Type B pancreatic cell (in vitro differentiated cells): ENCODE measurements around the gene SEC61B. TPM values are rescaled to one million over a fixed set of nuclear protein-coding genes. Genes with fewer than 3 reads are reported as not detected.

Experiments used
- DNase-seq: peaks from one replicate; pipeline ENCODE4 v3.0.0; 2021; ENCODE audit warnings: mixed read lengths; ENCODE audit not compliant: unreplicated experiment; ENCODE audit errors: extremely low spot score
- H3K27ac Mint-ChIP-seq: 2 replicates; pipeline ENCODE4 v1.8.0; 2021; ENCODE audit warnings: mild to moderate bottlenecking, mixed read lengths
- H3K27me3 Mint-ChIP-seq: 2 replicates; pipeline ENCODE4 v1.8.0; 2021; ENCODE audit warnings: mixed read lengths
- H3K36me3 Mint-ChIP-seq: 2 replicates; pipeline ENCODE4 v1.8.0; 2021; ENCODE audit warnings: mixed read lengths
- H3K4me1 Mint-ChIP-seq: one replicate; pipeline ENCODE4 v1.8.0; 2021; ENCODE audit warnings: mixed read lengths; ENCODE audit not compliant: unreplicated experiment
- H3K4me3 Mint-ChIP-seq: 2 replicates; pipeline ENCODE4 v1.8.0; 2021; ENCODE audit warnings: mild to moderate bottlenecking, mixed read lengths
- H3K9me3 Mint-ChIP-seq: 2 replicates; pipeline ENCODE4 v1.8.0; 2021; ENCODE audit warnings: mixed read lengths
- long read RNA-seq: library from polyadenylated mRNA; unstranded; transcript quantifications from one replicate; pipeline ENCODE4 v2.0.0, GENCODE V29; 2020
- total RNA-seq: library from RNA; stranded (reverse); gene quantifications from 2 replicates; pipeline ENCODE4 v1.2.1, GENCODE V29; 2021; ENCODE audit warnings: low replicate concordance
- TF ChIP-seq, protein P1 (sequence below): fragments of 200-600 bp; sonication (generic); conservative IDR thresholded peaks from 2 replicates; pipeline ENCODE4 v1.5.0; 2021; ENCODE audit warnings: antibody characterized with exemption, mild to moderate bottlenecking

Gene SEC61B
- 133 and 137 TPM in 2 replicates for total RNA-seq
- long read RNA-seq, transcript SEC61B-201 (4 exons, 545 nt), result major isoform, 45 of 49 reads
- long read RNA-seq, partial matches to known transcripts, result 1 of 49 reads
- long read RNA-seq, other reads (novel, unspliced or antisense), result 2 of 49 reads

DNA sequence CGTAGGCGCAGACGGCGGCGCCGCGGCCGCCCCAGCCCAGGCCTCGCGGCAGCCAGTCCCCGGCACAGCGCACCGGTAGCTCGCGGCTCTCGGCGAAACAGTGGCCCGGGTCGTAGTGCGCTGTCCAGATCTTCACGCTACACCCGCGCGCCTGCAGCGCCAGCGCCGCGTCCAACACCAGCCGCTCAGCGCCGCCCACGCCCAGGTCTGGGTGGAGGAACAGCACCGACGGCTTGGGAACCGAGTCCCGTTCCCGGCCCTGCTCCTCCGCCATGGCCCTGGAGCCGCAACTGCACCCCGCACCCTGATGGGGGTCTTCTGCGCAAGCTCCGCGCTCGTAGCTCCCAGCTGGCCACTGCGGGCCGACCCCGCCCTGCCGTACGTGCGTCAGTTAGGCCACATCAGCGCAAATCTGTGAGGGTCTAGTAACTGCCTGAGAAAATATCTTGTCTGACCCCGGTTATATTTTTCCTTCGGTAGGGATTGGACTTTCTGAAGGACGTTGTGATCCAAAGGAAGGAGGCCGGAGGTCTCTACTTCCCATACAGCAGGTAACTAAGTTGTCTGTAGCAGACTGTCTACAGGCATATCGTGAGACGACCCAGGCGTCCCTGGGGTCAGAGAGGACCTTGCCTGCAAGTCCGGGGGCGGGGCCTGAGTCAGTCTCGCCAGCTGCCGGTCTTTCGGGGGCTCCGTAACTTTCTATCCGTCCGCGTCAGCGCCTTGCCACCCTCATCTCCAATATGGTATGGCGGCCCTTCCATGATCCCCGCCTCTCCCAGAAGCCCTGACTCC is at the start of gene SEC61B, which contains the start of gene ALG2:
SEC61B (plus strand) TSS at position 662 of the 795 bp plus-strand sequence; CDS start at position 744, 82 bp downstream.
ALG2 (minus strand) TSS at position 322 of the 795 bp plus-strand sequence; CDS start at position 274, 48 bp downstream.
- peak within 1 kb of the TSS; percentile 100 for H3K27ac Mint-ChIP-seq
- H3K4me1 Mint-ChIP-seq, result peaks cover 24% of the 10 kb centered on the region
- H3K27me3 Mint-ChIP-seq, result no peaks in the 10 kb centered on the region

DNA sequence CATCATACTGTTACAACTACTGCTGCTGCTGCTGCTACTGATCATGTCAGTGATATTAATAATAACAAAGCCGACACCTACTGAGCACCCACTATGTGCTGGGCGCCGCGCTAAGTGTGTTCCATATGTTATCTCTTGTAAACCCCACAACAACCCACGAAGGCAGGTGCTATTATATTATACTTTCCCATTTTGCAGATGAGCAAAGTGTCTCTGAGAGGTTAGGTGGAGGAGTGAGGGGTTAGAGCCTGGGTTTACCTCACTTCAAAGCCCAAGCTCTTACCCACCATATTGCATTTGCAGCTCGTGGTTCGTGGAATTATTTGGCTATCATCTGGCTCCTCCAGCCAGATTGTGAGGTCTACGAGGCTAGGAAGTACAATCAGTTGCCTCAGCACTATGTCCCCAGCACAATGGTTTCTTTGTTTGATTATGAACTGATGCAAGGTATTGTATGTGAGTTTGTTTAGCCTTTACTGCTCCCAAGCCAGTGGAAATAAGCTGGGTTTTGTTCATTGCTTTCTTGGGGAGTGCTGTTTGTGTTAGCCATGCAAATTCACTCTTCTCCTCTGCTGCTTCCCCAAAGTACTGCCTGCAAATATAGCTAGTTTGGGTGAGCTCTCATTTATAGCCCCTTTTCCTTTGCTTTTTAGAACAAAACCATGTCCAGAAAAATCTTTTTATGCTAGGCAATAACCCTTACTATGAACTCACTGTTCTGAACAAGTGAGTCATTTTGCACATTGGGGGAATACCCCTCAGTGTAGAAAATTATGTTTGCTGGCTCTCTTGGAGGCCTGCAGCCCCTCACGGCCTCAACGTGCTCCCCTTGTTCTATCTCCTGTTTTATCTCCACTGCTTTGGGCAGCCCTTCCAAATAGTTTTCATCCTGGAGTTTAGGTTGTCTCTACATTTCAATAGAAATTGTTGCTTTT is 48.2 kb upstream of the SEC61B start:
- Mint-ChIP-seq H3K9me3 (no peaks in the 10 kb centered on the region), H3K4me3 (no peak overlapping the region), H3K4me1 (peaks cover 52% of the 10 kb centered on the region), H3K27me3 (peaks cover 26% of the 10 kb centered on the region), H3K36me3 (no peaks in the 10 kb centered on the region), H3K27ac (peak overlapping the region; percentile 6)
- TF ChIP-seq, protein P1, sequence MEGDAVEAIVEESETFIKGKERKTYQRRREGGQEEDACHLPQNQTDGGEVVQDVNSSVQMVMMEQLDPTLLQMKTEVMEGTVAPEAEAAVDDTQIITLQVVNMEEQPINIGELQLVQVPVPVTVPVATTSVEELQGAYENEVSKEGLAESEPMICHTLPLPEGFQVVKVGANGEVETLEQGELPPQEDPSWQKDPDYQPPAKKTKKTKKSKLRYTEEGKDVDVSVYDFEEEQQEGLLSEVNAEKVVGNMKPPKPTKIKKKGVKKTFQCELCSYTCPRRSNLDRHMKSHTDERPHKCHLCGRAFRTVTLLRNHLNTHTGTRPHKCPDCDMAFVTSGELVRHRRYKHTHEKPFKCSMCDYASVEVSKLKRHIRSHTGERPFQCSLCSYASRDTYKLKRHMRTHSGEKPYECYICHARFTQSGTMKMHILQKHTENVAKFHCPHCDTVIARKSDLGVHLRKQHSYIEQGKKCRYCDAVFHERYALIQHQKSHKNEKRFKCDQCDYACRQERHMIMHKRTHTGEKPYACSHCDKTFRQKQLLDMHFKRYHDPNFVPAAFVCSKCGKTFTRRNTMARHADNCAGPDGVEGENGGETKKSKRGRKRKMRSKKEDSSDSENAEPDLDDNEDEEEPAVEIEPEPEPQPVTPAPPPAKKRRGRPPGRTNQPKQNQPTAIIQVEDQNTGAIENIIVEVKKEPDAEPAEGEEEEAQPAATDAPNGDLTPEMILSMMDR, result no peak
- no peak for DNase-seq

More for the DNA sequence above, at the start of gene SEC61B, which contains the start of gene ALG2:
- TF ChIP-seq, protein P1, result no peak
- H3K9me3 Mint-ChIP-seq, result no peaks in the 10 kb centered on the region
- H3K36me3 Mint-ChIP-seq, result peaks cover 29% of the 10 kb centered on the region
- peak within 1 kb of the TSS; percentile 98 for H3K4me3 Mint-ChIP-seq
- peak; percentile 92 for DNase-seq

DNA sequence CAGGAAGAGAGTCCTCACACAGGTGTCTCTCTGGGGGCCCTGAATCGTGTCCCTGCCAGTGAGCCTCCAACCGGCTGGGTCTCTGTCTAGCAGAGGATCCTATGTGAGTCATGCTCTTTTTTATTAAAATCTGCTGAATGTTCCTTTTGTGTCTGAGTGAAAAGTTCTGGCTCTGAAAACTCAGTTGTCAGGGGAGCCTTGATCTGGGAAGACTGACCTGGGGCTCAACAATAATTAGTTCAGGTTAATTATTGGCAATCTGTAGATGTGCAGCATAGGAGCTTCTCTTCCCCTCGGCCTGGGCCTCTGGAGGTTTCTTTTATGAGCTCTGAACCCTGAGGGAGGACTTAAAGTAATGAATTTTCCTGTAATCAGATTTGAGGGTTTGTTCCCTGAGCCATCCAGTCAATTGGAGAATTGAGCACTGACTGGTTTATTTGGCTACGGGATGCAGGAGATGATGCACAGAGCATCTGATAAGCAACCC is 45.5 kb upstream of the SEC61B start:
- Mint-ChIP-seq H3K4me1 (peaks cover 35% of the 10 kb centered on the region), H3K9me3 (no peaks in the 10 kb centered on the region), H3K4me3 (no peak overlapping the region), H3K27ac (peak overlapping the region; percentile 11), H3K36me3 (no peaks in the 10 kb centered on the region), H3K27me3 (peaks cover 29% of the 10 kb centered on the region)
- TF ChIP-seq, protein P1, result no peak
- DNase-seq, result no peak

DNA sequence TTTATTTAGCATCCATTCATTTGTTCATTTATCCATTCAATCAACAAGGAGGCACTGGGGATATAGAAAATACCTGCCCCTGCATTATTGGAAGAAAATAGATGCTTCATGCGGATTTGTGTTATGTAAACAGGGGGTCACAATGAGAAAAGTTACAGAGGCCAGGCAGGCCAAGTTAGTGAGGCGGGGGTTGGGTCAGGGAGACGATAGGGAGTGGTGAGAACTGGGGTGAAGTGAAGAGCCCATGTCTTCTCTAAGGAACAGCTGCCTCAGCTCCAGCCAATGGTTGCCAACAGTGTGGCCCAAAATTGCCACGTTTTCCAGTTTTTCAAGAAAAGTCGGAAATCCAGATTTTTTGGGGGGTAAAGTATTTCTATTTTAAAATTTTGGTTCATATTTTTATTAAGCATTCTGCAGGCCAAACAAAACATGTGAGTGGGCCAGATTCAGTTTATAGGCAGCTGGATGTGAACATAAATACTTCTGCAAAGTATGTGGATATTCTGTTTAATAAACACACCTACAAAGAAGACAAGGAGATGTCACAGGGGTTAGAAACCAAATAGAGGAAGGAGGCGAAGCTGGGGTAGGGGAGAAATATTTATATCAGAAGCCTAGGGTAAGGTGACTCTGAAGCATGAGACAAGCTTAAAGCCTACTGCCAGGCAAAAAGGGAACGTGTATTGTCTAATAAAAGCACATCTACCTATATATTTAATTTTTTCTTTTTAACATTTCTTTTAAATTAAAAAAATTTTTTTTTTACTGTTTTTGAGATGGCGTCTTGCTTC is 44.3 kb upstream of the SEC61B start:
- Mint-ChIP-seq H3K4me1 (peaks cover 27% of the 10 kb centered on the region), H3K27me3 (peaks cover 31% of the 10 kb centered on the region), H3K4me3 (no peak overlapping the region), H3K9me3 (no peaks in the 10 kb centered on the region), H3K27ac (no peak overlapping the region), H3K36me3 (no peaks in the 10 kb centered on the region)
- TF ChIP-seq, protein P1, result no peak
- no peak for DNase-seq
